GM19099 (cell line): Measurements from ENCODE around the gene LAMB1.

Experiments
- POLR2A ChIP-seq: IDR thresholded peaks from 3 replicates; pipeline ENCODE4 v1.6.1; 2011; ENCODE audit warnings: low read depth; ENCODE audit not compliant: insufficient read length; ENCODE audit errors: extremely low read depth

LAMB1 gene

GRCh38 chr7:108008827-108009226 is 5.9 kb upstream of the LAMB1 start:
- no peak for TF ChIP-seq POLR2A

GRCh38 chr7:108008240-108008639 is 5.3 kb upstream of the LAMB1 start:
- no peak for TF ChIP-seq POLR2A

- TF ChIP-seq POLR2A: no peak
These were observed 4.8 kb upstream of the LAMB1 start for GRCh38 chr7:108007762-108008161.

- no peak for TF ChIP-seq POLR2A
These were observed 4.3 kb upstream of the LAMB1 start for GRCh38 chr7:108007261-108007660.

- no peak for TF ChIP-seq POLR2A
These were observed 1.5 kb upstream of the LAMB1 start for GRCh38 chr7:108004220-108005142.

GRCh38 chr7:108003599-108003935 is 606 bp upstream of the LAMB1 start:
- no peak for TF ChIP-seq POLR2A

- TF ChIP-seq POLR2A: no peak
These were observed 916 bp downstream of the LAMB1 start for GRCh38 chr7:108001764-108002725.

- no peak for TF ChIP-seq POLR2A
These were observed 1.8 kb downstream of the LAMB1 start for GRCh38 chr7:108000875-108001763.

GRCh38 chr7:107999779-108000560 is 3.0 kb downstream of the LAMB1 start:
- no peak for TF ChIP-seq POLR2A

- no peak for TF ChIP-seq POLR2A
These were observed 4.1 kb downstream of the LAMB1 start for GRCh38 chr7:107998660-107999480.

- TF ChIP-seq POLR2A: no peak
These were observed 4.8 kb downstream of the LAMB1 start for GRCh38 chr7:107998150-107998549.

- TF ChIP-seq POLR2A: no peak
These were observed 6.7 kb downstream of the LAMB1 start for GRCh38 chr7:107996072-107996882.
